CD4-positive, CD25-positive, alpha-beta regulatory T cell (primary cell): ENCODE results near the gene HAUS6. TPM values are rescaled to one million over a fixed set of nuclear protein-coding genes. Genes with fewer than 3 reads are reported as not detected.
A peak's percentile ranks its signal among the peaks of the same experiment; 100 is the strongest.

Experiments
- ATAC-seq, 2 donors: fragments of 150-1000 bp; cut with Tn5 transposase; one replicate each; pipeline ENCODE4 v1.10.0; 2021; ENCODE audit warnings: low read depth in 2 of 2, moderate number of reproducible peaks in 2 of 2, moderate library complexity in 1 of 2
- DNase-seq, 3 donors: peaks; one replicate each; pipeline versions ENCODE4 v3.0.0 to v3.0.0-alpha.2; 2012 to 2022; ENCODE audit warnings: mixed read lengths in 1 of 3
- H3K27ac ChIP-seq: one replicate; pipeline ENCODE4 v1.7.0; 2013; ENCODE audit warnings: mild to moderate bottlenecking, low read length; ENCODE audit not compliant: insufficient read depth, poor library complexity, severe bottlenecking
- H3K27me3 ChIP-seq: one replicate; pipeline ENCODE4 v1.7.0; 2013; ENCODE audit warnings: low read length; ENCODE audit not compliant: control insufficient read depth, insufficient read depth
- H3K36me3 ChIP-seq: one replicate; pipeline ENCODE4 v1.7.0; 2013; ENCODE audit warnings: mild to moderate bottlenecking, low read length, moderate library complexity; ENCODE audit not compliant: control insufficient read depth, insufficient read depth
- H3K4me1 ChIP-seq: 2 replicates; pipeline ENCODE4 v1.7.0; 2013; ENCODE audit warnings: mild to moderate bottlenecking, low read length; ENCODE audit not compliant: insufficient read depth, control insufficient read depth, poor library complexity, severe bottlenecking
- H3K4me3 ChIP-seq: one replicate; pipeline ENCODE4 v1.7.0; 2013; ENCODE audit warnings: low read depth, mild to moderate bottlenecking, low read length, moderate library complexity
- H3K9me3 ChIP-seq, 2 experiments: 1 replicate in 1 of 2; 2 replicates in 1 of 2; pipeline ENCODE4 v1.7.0; 2013; ENCODE audit warnings: low read length in 2 of 2, mild to moderate bottlenecking in 1 of 2, moderate library complexity in 1 of 2; ENCODE audit not compliant: control insufficient read depth in 2 of 2
- H3K27ac Mint-ChIP-seq, 3 donors: one replicate each; pipeline ENCODE4 v1.8.0; 2020 to 2022; ENCODE audit warnings: mild to moderate bottlenecking in 3 of 3, mixed read lengths in 3 of 3, moderate library complexity in 2 of 3
- H3K27me3 Mint-ChIP-seq: one replicate; pipeline ENCODE4 v1.8.0; 2022; ENCODE audit warnings: mild to moderate bottlenecking, mixed read lengths
- H3K36me3 Mint-ChIP-seq: one replicate; pipeline ENCODE4 v1.8.0; 2020; ENCODE audit warnings: mixed read lengths
- H3K4me1 Mint-ChIP-seq, 4 donors: one replicate each; pipeline ENCODE4 v1.8.0; 2020 to 2022; ENCODE audit warnings: mixed read lengths in 4 of 4, mild to moderate bottlenecking in 1 of 4
- H3K4me3 Mint-ChIP-seq, 4 donors: one replicate each; pipeline ENCODE4 v1.8.0; 2020 to 2022; ENCODE audit warnings: mild to moderate bottlenecking in 4 of 4, mixed read lengths in 4 of 4, moderate library complexity in 3 of 4
- H3K9me3 Mint-ChIP-seq, 7 donors: one replicate each; pipeline ENCODE4 v1.8.0; 2020 to 2022; ENCODE audit warnings: mixed read lengths in 7 of 7, mild to moderate bottlenecking in 3 of 7, moderate library complexity in 2 of 7
- polyA plus RNA-seq, 4 donors: library from polyadenylated mRNA; unstranded; fragments of 300-500 nt; fragmentation: Illumina TruSeq; gene quantifications; one replicate each; pipeline ENCODE4 v1.2.3, GENCODE V29; 2021
- total RNA-seq: library from RNA; stranded (reverse); gene quantifications from one replicate; pipeline ENCODE4 v1.2.3, GENCODE V29; 2022

HAUS6 gene
- total and polyA plus RNA-seq, 5 donors from 2014 or later, result 4.5 to 13.2 (median 5.9) TPM

DNA sequence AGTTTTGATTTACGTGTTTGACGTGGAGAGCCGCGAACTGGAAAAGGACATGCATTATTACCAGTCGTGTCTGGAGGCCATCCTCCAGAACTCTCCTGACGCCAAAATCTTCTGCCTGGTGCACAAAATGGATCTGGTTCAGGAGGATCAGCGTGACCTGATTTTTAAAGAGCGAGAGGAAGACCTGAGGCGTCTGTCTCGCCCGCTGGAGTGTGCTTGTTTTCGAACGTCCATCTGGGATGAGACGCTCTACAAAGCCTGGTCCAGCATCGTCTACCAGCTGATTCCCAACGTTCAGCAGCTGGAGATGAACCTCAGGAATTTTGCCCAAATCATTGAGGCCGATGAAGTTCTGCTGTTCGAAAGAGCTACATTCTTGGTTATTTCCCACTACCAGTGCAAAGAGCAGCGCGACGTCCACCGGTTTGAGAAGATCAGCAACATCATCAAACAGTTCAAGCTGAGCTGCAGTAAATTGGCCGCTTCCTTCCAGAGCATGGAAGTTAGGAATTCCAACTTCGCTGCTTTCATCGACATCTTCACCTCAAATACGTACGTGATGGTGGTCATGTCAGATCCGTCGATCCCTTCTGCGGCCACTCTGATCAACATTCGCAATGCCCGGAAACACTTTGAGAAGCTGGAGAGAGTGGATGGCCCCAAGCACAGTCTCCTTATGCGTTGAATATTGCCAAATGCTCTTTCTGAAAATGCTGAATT, 52.6 kb downstream of the HAUS6 start:
- Mint-ChIP-seq H3K27me3 (no peaks in the 10 kb centered on the region), H3K4me1 (peaks cover 17 to 57% (median 30%) of the 10 kb centered on the region in 4 donors), H3K27ac (peak overlapping the region; percentile 98 to 100 (median 99)), H3K9me3 (no peaks in the 10 kb centered on the region), H3K4me3 (peak overlapping the region; percentile 93 to 97 (median 96)), H3K36me3 (no peaks in the 10 kb centered on the region)
- Histone ChIP-seq H3K36me3 (no peaks in the 10 kb centered on the region), H3K27ac (peak overlapping the region; percentile 95), H3K4me3 (peak overlapping the region; percentile 90), H3K9me3 (no peaks in the 10 kb centered on the region), H3K27me3 (no peaks in the 10 kb centered on the region), H3K4me1 (peaks cover 33% of the 10 kb centered on the region)
- no peak for ATAC-seq
- peak in 2 of 3 donors; percentile 11 to 38 for DNase-seq

DNA sequence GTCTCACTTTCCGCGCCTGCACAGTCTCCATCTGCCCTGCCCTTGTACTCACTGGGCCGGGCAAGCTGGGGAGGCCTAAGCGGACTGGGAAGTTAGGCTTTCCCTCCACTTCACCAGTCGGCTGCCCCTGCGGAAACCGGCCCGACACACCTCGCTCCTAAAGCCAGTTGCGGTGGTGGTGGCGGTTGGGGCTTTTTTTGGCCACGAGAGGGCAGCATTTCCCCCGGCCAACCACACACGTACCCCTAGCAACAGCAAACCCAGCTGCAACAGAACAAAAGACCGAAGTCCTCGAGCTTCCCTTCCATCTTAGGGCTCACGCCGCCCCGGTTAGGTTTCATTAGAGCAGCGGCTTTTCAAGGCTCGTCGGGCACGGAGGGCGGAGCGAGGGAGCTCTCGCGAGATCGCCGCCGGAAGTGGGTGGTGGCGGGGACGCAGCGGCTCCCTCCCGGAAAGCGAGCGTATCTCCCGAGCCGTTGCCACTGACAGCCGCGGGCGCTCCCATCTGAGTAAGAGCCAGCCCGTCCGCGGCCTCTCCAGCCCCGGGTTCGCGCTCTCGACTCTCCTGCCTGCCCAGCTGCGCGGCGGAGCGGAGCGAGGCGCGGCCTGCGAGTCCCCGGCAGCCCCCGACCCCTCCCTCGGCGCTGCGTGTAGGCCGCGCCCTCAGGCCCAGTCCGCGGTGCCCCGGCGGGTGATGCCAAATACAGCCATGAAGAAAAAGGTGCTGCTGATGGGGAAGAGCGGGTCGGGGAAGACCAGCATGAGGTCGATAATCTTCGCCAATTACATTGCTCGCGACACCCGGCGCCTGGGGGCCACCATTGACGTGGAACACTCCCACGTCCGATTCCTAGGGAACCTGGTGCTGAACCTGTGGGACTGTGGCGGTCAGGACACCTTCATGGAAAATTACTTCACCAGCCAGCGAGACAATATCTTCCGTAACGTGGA, 53.5 kb downstream of the HAUS6 start, which contains the start of gene RRAGA:
TSS of gene RRAGA (plus strand) at position 462 of the 951 bp plus-strand sequence. CDS start at position 695, 233 bp downstream.
- Mint-ChIP-seq H3K27me3 (no peaks in the 10 kb centered on the region), H3K36me3 (no peaks in the 10 kb centered on the region), H3K9me3 (no peaks in the 10 kb centered on the region), H3K4me3 (peak within 1 kb of the TSS; percentile 93 to 97 (median 96)), H3K4me1 (peaks cover 17 to 57% (median 30%) of the 10 kb centered on the region in 4 donors), H3K27ac (peak within 1 kb of the TSS; percentile 98 to 100 (median 99))
- ATAC-seq, result peak; percentile 90 to 91
- H3K4me1 ChIP-seq, result peaks cover 33% of the 10 kb centered on the region
- H3K4me3 ChIP-seq, result peak within 1 kb of the TSS; percentile 90
- no peaks in the 10 kb centered on the region for H3K36me3 ChIP-seq
- H3K27me3 ChIP-seq, result no peaks in the 10 kb centered on the region
- no peaks in the 10 kb centered on the region for H3K9me3 ChIP-seq
- DNase-seq, result peak; percentile 93 to 96 (median 95)
- H3K27ac ChIP-seq, result peak within 1 kb of the TSS; percentile 95

DNA sequence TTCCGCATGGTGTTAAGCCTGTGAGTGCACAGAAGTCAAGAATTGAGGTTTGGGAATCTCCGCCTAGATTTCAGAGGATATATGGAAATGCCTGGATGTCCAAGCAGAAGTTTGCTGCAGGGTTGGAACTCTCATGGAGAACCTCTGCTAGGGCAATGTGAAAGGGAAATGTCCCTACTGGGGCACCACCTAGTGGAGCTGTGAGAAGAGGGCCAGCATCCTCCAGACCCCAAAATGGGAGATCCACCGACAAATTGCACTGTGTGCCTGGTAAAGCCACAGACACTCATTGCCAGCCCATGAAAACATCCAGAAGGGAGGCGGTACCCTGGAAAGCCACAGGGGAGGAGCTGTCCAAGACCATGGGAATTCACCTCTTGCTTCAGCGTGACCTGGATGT, 66.1 kb downstream of the HAUS6 start:
- no peaks in the 10 kb centered on the region for H3K9me3 ChIP-seq
- Mint-ChIP-seq H3K4me1 (peaks cover 0 to 4% (median 0%) of the 10 kb centered on the region in 4 donors), H3K27me3 (no peaks in the 10 kb centered on the region), H3K9me3 (peaks cover 0 to 2% (median 0%) of the 10 kb centered on the region in 7 donors), H3K36me3 (no peaks in the 10 kb centered on the region), H3K27ac (no peak overlapping the region), H3K4me3 (no peak overlapping the region)
- no peak overlapping the region for H3K27ac ChIP-seq
- DNase-seq, result no peak
- no peaks in the 10 kb centered on the region for H3K4me1 ChIP-seq
- H3K27me3 ChIP-seq, result no peaks in the 10 kb centered on the region
- H3K4me3 ChIP-seq, result no peak overlapping the region
- H3K36me3 ChIP-seq, result no peaks in the 10 kb centered on the region
- ATAC-seq, result no peak

DNA sequence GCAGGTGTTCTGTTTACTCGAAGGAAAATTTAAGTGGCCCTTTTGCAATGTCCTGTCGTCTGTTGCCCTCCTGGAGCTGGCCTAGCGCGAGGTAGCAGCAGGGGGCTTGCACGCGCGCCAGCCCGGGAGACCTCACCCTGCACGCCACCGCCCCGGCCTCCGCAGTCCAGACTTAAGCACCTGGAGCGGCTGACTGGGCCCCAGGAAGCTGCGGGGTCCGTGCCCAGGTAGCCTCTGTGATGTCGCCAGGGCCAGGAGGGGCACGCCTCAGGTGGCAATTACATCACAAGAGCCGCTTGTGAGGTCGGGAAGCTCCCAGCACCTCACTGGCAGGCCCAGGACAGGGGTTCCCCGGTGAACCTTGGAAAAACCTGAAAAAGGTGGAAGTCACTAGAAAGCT, 69.7 kb downstream of the HAUS6 start, which contains the start of gene SAXO1:
TSS of gene SAXO1 (minus strand) at position 195 of the 400 bp plus-strand sequence. CDS start 301 bp downstream, outside the sequence.
- Mint-ChIP-seq H3K9me3 (peaks cover 0 to 2% (median 0%) of the 10 kb centered on the region in 7 donors), H3K4me1 (peaks cover 0 to 2% (median 0%) of the 10 kb centered on the region in 4 donors), H3K27ac (no peak within 1 kb of the TSS), H3K4me3 (no peak within 1 kb of the TSS), H3K27me3 (no peaks in the 10 kb centered on the region), H3K36me3 (no peaks in the 10 kb centered on the region)
- no peak for DNase-seq
- H3K36me3 ChIP-seq, result no peaks in the 10 kb centered on the region
- no peak for ATAC-seq
- H3K4me1 ChIP-seq, result no peaks in the 10 kb centered on the region
- no peaks in the 10 kb centered on the region for H3K9me3 ChIP-seq
- H3K27me3 ChIP-seq, result no peaks in the 10 kb centered on the region
- H3K4me3 ChIP-seq, result no peak within 1 kb of the TSS
- H3K27ac ChIP-seq, result no peak within 1 kb of the TSS

DNA sequence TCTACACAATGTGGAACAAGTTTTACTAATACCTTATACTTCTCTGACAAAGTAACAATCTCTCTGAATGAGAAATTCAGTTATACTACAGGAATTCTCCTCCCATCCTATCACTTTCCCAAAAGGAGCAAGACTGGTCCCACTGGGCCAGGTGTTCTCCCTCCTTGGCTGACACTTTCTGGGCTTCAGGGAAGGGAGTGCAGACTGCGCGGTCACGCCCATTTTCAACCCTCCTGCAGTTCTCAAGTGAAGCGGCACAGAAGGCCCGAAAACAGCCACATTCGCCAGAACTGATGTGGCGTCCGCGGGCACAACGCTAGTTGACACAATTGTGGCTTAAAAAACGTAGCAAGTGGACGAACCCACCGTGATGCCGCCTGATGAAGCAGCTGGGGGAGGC, 70.3 kb downstream of the HAUS6 start:
- Mint-ChIP-seq H3K27me3 (no peaks in the 10 kb centered on the region), H3K4me1 (peaks cover 0 to 2% (median 0%) of the 10 kb centered on the region in 4 donors), H3K27ac (no peak overlapping the region), H3K36me3 (no peaks in the 10 kb centered on the region), H3K9me3 (peaks cover 0 to 2% (median 0%) of the 10 kb centered on the region in 7 donors), H3K4me3 (no peak overlapping the region)
- DNase-seq (no peak), ATAC-seq (no peak)
- H3K4me1 ChIP-seq, result no peaks in the 10 kb centered on the region
- H3K9me3 ChIP-seq, result no peaks in the 10 kb centered on the region
- H3K36me3 ChIP-seq, result no peaks in the 10 kb centered on the region
- no peak overlapping the region for H3K27ac ChIP-seq
- no peak overlapping the region for H3K4me3 ChIP-seq
- H3K27me3 ChIP-seq, result no peaks in the 10 kb centered on the region

DNA sequence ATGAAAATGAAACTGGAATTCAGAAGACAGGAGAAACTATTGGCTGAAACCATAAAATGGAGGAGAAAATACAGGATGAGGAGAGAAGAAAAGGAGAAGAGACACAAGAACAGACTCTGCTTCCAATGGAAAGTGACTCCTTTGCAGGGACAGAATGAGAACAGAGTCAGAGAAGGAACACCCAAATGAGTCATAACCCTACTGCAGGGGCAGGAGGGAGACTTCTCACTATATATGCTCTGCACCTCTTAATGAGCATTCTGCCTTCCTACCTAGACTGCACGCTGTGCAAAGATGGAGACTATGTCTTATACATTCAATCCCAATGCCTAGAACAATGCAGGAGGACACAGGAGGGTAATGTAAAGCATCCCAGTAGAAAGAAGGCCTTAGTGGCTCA, 71.8 kb downstream of the HAUS6 start:
- Mint-ChIP-seq H3K27ac (no peak overlapping the region), H3K36me3 (no peaks in the 10 kb centered on the region), H3K4me1 (peaks cover 0 to 3% (median under 1%) of the 10 kb centered on the region in 4 donors), H3K27me3 (no peaks in the 10 kb centered on the region), H3K9me3 (peaks cover 0 to 2% (median 0%) of the 10 kb centered on the region in 7 donors), H3K4me3 (no peak overlapping the region)
- no peaks in the 10 kb centered on the region for H3K9me3 ChIP-seq
- H3K27me3 ChIP-seq, result no peaks in the 10 kb centered on the region
- no peak for ATAC-seq
- no peak for DNase-seq
- H3K27ac ChIP-seq, result no peak overlapping the region
- H3K36me3 ChIP-seq, result no peaks in the 10 kb centered on the region
- no peak overlapping the region for H3K4me3 ChIP-seq
- H3K4me1 ChIP-seq, result no peaks in the 10 kb centered on the region

DNA sequence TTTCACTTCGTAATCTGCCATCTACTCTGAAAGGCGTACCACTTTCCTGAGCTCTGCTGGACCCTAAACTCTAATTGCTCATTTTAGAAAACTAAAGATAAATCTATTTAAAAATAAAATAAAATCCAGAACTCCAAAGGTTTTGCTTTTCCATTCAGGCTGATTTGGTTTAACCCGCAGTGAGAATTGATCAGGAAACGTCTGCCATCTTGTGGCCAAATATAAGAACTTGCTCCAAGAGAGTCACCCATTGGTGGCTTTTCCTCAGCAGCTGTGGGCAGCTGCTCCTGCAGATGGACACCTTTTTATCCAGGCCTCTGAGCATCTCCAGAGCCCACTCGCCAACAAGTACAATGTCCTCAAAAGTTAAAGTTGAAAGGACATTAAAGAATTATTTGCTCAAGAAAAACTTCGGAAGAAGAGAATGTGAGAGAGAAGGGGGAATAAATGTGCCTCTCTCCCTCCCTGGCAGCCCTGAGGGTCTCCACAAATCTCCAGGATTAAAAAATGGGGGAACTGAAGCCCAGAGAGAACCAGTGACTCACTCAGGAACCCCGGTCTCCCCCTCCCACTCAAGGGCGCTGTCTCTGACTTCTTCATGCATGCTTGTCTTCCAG, 73.8 kb downstream of the HAUS6 start:
- peak in 1 of 2 donors; percentile 65 for ATAC-seq
- Histone ChIP-seq H3K27me3 (peaks cover 2% of the 10 kb centered on the region), H3K4me3 (no peak overlapping the region), H3K36me3 (no peaks in the 10 kb centered on the region), H3K27ac (no peak overlapping the region), H3K4me1 (no peaks in the 10 kb centered on the region), H3K9me3 (no peaks in the 10 kb centered on the region)
- Mint-ChIP-seq H3K4me3 (no peak overlapping the region), H3K4me1 (peaks cover 0 to 3% (median under 1%) of the 10 kb centered on the region in 4 donors), H3K9me3 (no peaks in the 10 kb centered on the region), H3K36me3 (no peaks in the 10 kb centered on the region), H3K27me3 (no peaks in the 10 kb centered on the region), H3K27ac (peak overlapping the region in 1 of 3 donors; percentile 49)
- DNase-seq, result peak in 2 of 3 donors; percentile 22 to 59
